Stimulated activated CD4-positive, alpha-beta T cell treated with anti-CD3 and anti-CD28 coated beads, Interleukin-15, amount 100 ng/mL, for 1 hour (primary cell): ENCODE results near the gene OGFR.
A peak's percentile ranks its signal among the peaks of the same experiment; 100 is the strongest.

Source experiments
- DNase-seq, 2 donors: peaks; one replicate each; pipeline ENCODE4 v3.0.0-alpha.2; 2020; ENCODE audit warnings: low read depth in 1 of 2, low spot score in 1 of 2

The OGFR gene

GRCh38 chr20:62856931-62857619 lies 52.4 kb downstream of the OGFR start:
- no peak for DNase-seq

GRCh38 chr20:62858058-62858830 lies 53.6 kb downstream of the OGFR start:
- DNase-seq = no peak

DNA sequence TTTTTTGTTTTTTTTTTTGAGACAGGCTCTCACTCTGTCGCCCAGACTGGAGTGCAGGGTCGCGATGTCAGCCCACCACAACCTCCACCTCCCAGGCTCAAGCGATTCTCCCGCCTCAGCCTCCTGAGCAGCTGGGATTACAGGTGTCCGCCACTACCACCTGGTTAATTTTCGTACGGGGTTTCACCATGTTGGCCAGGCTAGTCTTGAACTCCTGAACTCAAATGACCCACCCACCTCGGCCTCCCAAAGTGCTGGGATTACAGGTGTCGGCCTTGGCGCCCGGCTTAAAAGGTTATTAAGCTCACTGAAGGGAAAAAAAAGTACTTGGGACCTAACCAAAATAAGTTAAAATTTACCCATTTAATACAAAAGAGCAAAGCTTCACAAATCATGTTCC lies 55.1 kb downstream of the OGFR start:
- no peak for DNase-seq

DNA sequence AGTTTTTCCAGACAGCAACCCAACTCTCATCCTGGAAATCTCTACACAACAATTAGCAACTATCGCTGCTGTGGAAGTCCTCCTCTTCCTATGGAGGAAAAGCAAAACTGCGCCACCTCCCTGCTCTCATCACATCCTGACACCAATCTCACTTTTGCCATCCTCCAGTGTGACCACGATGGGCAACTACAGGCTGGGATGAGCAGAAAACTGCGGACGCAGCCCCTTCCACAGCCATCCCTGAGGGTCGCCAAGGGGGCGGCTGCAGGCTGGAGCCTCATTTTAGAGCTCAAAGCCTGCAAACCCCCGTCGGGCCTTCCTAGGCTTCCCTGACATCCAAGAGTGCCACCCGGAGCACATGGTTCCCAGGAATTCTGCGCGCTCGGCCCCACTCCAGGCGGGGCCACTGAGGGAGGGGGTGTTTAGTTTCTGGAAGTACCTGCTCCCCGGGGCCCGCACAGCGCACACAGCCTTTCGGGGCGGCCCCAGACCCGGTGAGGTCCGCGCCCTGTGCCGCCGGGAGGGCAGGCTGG lies 55.8 kb downstream of the OGFR start:
- DNase-seq = no peak

DNA sequence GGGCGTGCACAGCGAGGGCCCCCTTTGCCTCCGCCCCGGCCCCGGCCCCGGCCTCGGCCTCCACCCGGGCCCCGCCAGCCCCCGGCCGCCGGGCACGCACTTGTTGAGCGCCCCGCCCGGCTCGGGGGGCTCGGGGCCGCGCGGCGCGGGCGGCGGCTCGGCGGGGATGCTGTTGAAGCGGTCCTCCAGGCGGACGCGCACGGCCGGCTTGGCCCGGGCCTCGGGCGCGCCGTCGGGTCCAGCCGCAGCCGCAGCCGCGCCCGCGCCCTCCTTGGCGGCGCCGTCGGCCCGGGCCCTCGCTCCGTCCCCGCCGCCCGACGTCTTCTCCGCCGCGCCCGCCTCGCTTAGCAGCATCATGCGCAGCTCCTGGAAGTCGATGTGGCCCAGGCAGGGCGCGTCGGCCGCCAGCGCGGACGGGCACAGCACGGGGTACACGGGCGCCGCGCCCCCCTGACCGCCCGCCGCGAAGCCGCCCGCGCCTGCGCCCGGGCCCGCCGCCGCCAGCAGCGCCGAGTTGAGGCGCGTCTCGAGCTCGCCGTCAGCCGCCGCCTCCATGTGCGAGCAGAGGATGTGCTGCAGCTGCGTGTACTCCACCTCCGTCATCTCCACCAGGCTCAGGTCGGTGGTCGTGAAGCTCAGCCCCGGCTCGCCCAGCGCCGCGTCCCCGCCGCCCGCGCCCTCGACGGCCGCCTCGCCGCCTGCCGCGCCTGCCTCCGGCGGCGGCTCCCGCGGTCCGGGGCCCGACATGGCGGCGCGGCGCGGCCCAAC lies 56.5 kb downstream of the OGFR start:
- peak in 1 of 2 donors; percentile 20 for DNase-seq

DNA sequence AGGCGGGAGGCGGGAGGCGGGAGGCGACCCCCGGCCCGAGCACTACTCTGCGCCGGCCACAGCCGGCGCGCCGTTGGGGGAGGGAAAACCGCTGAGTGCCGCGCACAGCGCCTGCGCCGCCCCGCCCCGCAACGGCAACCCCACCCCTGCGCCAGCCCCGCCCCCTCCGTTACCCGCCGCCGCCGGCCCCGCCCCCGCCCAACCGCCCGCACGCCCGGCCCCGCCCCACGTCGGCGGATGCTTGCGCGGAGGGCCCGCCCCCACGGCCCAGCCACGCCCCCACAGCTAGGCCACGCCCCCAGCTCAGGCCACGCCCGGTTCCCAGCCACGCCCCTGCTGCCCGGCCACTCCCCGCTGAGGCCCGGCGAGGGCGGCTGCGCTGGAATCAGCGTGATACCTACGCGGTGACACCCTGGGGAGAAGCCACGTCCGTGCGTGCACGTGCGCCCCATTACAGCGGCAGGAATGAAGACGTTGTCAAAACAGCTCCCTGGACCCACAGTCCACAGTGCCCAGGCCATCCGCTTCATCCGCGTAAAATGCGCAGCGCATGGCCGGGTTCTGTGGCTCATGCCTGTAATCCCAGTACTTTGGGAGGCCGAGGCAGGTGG lies 57.2 kb downstream of the OGFR start, which contains the start of gene TCFL5:
TSS of gene TCFL5 (minus strand) at position 97 of the 611 bp plus-strand sequence. CDS start 152 bp downstream, outside the sequence.
- peak; percentile 94 to 95 for DNase-seq
